ENCODE results near the gene BIN2. TPM values are rescaled to one million over a fixed set of nuclear protein-coding genes. Genes with fewer than 3 reads are reported as not detected.
A peak's percentile ranks its signal among the peaks of the same experiment; 100 is the strongest.

The BIN2 gene
- total and polyA plus RNA-seq, 9 of the 15 experiments (the other 6 are each of a cell fraction or from before 2014, with no cell fraction given) = 0.04 to 0.39 (median 0.25) TPM; not detected in 1

DNA sequence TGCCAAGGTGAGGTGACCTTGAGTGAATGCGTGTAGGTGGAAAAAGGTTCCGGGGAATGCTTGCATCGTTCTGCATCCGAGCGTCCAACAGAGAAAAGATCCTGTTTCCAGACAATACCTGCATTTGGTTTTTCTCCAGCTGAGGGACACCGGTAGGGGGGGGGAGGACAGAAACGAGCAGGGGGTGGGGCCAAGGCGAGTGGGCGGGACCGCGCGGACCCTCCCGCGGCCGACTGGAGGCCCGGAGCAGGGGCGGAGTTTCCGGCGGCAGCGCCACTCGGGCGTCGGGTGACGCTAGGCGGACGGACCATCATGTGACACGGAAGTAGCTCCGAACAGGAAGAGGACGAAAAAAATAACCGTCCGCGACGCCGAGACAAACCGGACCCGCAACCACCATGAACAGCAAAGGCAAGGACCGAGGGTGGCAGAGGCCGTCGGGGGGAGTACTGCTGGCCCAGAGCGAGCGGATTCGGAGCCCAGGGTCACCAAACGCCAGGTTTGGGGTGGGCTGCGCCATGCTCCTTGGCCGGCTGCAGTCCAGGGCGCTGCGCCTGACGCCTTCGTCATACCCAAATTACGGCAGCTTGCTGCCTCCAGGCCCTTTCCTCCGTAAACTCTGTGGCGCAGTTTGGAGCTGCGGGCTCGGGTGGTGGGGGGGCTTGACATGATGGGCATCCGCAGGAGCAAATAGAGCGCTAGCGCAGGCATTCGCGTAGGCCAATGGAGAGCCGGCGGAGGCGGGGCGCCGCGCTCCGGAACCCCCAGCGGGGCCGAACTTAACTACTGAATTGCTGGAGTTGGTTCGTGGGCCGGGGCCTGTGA is 85.3 kb downstream of the BIN2 start, which contains the start of gene DAZAP2 (continued):
- TF ChIP-seq, protein P1, sequence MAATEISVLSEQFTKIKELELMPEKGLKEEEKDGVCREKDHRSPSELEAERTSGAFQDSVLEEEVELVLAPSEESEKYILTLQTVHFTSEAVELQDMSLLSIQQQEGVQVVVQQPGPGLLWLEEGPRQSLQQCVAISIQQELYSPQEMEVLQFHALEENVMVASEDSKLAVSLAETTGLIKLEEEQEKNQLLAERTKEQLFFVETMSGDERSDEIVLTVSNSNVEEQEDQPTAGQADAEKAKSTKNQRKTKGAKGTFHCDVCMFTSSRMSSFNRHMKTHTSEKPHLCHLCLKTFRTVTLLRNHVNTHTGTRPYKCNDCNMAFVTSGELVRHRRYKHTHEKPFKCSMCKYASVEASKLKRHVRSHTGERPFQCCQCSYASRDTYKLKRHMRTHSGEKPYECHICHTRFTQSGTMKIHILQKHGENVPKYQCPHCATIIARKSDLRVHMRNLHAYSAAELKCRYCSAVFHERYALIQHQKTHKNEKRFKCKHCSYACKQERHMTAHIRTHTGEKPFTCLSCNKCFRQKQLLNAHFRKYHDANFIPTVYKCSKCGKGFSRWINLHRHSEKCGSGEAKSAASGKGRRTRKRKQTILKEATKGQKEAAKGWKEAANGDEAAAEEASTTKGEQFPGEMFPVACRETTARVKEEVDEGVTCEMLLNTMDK (IDR thresholded peaks at IDR 0.05; ENCODE audit: borderline replicate concordance, insufficient read depth, low read depth, low read length, poor library complexity, severe bottlenecking) = peak; percentile 9
- TF ChIP-seq KDM1A (IDR thresholded peaks at IDR 0.05) (no peak), HDAC1 (IDR thresholded peaks at IDR 0.05) (peak in 1 of 2 experiments; percentile 89; a peak in 2 of 4 replicates), MED1 (CRISPR knock-in tag; IDR thresholded peaks at IDR 0.05; ENCODE audit: borderline replicate concordance) (no peak), ZNF165 (CRISPR knock-in tag; IDR thresholded peaks at IDR 0.05; ENCODE audit: borderline replicate concordance) (no peak), ARHGAP35 (IDR thresholded peaks at IDR 0.05; ENCODE audit: partially characterized antibody) (no peak), PTRF (tag; IDR thresholded peaks at IDR 0.05) (no peak), POU5F1 (IDR thresholded peaks at IDR 0.05; ENCODE audit: borderline replicate concordance, low read depth, low read length, partially characterized antibody) (peak; percentile 35), FOS (IDR thresholded peaks at IDR 0.05; ENCODE audit: extremely low read depth, insufficient read length) (peak; percentile 99), CTBP1 (IDR thresholded peaks at IDR 0.05; ENCODE audit: borderline replicate concordance) (0 out of 2 replicates have a peak, but pooled peaks have one; percentile 34), PRMT5 (CRISPR knock-in tag; IDR thresholded peaks at IDR 0.05) (no peak), TSC22D4 (tag; IDR thresholded peaks at IDR 0.05) (no peak)
- TF ChIP-seq, protein P2, sequence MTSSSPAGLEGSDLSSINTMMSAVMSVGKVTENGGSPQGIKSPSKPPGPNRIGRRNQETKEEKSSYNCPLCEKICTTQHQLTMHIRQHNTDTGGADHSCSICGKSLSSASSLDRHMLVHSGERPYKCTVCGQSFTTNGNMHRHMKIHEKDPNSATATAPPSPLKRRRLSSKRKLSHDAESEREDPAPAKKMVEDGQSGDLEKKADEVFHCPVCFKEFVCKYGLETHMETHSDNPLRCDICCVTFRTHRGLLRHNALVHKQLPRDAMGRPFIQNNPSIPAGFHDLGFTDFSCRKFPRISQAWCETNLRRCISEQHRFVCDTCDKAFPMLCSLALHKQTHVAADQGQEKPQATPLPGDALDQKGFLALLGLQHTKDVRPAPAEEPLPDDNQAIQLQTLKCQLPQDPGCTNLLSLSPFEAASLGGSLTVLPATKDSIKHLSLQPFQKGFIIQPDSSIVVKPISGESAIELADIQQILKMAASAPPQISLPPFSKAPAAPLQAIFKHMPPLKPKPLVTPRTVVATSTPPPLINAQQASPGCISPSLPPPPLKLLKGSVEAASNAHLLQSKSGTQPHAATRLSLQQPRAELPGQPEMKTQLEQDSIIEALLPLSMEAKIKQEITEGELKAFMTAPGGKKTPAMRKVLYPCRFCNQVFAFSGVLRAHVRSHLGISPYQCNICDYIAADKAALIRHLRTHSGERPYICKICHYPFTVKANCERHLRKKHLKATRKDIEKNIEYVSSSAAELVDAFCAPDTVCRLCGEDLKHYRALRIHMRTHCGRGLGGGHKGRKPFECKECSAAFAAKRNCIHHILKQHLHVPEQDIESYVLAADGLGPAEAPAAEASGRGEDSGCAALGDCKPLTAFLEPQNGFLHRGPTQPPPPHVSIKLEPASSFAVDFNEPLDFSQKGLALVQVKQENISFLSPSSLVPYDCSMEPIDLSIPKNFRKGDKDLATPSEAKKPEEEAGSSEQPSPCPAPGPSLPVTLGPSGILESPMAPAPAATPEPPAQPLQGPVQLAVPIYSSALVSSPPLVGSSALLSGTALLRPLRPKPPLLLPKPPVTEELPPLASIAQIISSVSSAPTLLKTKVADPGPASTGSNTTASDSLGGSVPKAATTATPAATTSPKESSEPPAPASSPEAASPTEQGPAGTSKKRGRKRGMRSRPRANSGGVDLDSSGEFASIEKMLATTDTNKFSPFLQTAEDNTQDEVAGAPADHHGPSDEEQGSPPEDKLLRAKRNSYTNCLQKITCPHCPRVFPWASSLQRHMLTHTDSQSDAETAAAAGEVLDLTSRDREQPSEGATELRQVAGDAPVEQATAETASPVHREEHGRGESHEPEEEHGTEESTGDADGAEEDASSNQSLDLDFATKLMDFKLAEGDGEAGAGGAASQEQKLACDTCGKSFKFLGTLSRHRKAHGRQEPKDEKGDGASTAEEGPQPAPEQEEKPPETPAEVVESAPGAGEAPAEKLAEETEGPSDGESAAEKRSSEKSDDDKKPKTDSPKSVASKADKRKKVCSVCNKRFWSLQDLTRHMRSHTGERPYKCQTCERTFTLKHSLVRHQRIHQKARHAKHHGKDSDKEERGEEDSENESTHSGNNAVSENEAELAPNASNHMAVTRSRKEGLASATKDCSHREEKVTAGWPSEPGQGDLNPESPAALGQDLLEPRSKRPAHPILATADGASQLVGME (CRISPR knock-in tag; IDR thresholded peaks at IDR 0.05) = peak; percentile 44; the same call in 1 of the 2 replicates
- TF ChIP-seq, protein P3, sequence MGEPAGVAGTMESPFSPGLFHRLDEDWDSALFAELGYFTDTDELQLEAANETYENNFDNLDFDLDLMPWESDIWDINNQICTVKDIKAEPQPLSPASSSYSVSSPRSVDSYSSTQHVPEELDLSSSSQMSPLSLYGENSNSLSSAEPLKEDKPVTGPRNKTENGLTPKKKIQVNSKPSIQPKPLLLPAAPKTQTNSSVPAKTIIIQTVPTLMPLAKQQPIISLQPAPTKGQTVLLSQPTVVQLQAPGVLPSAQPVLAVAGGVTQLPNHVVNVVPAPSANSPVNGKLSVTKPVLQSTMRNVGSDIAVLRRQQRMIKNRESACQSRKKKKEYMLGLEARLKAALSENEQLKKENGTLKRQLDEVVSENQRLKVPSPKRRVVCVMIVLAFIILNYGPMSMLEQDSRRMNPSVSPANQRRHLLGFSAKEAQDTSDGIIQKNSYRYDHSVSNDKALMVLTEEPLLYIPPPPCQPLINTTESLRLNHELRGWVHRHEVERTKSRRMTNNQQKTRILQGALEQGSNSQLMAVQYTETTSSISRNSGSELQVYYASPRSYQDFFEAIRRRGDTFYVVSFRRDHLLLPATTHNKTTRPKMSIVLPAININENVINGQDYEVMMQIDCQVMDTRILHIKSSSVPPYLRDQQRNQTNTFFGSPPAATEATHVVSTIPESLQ (CRISPR knock-in tag; IDR thresholded peaks at IDR 0.05) = no peak; the same call in none of the 2 replicates
- TF ChIP-seq, protein P4, sequence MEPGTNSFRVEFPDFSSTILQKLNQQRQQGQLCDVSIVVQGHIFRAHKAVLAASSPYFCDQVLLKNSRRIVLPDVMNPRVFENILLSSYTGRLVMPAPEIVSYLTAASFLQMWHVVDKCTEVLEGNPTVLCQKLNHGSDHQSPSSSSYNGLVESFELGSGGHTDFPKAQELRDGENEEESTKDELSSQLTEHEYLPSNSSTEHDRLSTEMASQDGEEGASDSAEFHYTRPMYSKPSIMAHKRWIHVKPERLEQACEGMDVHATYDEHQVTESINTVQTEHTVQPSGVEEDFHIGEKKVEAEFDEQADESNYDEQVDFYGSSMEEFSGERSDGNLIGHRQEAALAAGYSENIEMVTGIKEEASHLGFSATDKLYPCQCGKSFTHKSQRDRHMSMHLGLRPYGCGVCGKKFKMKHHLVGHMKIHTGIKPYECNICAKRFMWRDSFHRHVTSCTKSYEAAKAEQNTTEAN (CRISPR knock-in tag; IDR thresholded peaks at IDR 0.05) = no peak; the same call in 1 of the 2 replicates

All from K562 (cell line).